Skin of body (tissue), 2 donors: Measurements from ENCODE around the gene TCEAL9. TPM values are rescaled to one million over a fixed set of nuclear protein-coding genes. Genes with fewer than 3 reads are reported as not detected.
A peak's percentile ranks its signal among the peaks of the same experiment; 100 is the strongest.
"Not testable (repeated sequence)": the region's sequence is repeated elsewhere in the genome, so short reads cannot be mapped to it uniquely, and the experiment has no call there.

Experiments used
- DNase-seq: peaks from one replicate; lab custom pipeline; 2025; lab: John Stamatoyannopoulos, UW
- total RNA-seq: library from RNA; depleted of rRNA; stranded (reverse); fragments of >200 nt; gene quantifications from one replicate; pipeline ENCODE4 v1.2.3, GENCODE V29; 2014

TCEAL9 gene
- 81.3 TPM for total RNA-seq

GRCh38 chrX:103356130-103356798, at the start of gene TCEAL9:
Gene TCEAL9, plus strand, starts transcription at chrX:103356506. Its CDS starts 1,179 bp downstream, at chrX:103357685.
- DNase-seq: peak; percentile 93

- DNase-seq: no peak
Observed at GRCh38 chrX:103309860-103310554, 46.3 kb upstream of the TCEAL9 start.

- no peak for DNase-seq
Observed at GRCh38 chrX:103310555-103311398, 45.5 kb upstream of the TCEAL9 start, which contains the start of gene BEX2. Gene BEX2, minus strand, starts transcription at chrX:103310990. Its CDS starts 1,014 bp downstream, at chrX:103309976.

- DNase-seq: no peak
Observed at GRCh38 chrX:103311399-103311780, 44.9 kb upstream of the TCEAL9 start.

GRCh38 chrX:103329991-103330390, 26.3 kb upstream of the TCEAL9 start, which contains the start of gene TCEAL7:
Gene TCEAL7, plus strand, starts transcription at chrX:103330239. Its CDS starts 1,165 bp downstream, at chrX:103331404.
- peak; percentile 46 for DNase-seq

GRCh38 chrX:103330681-103331288, 25.5 kb upstream of the TCEAL9 start:
- no peak for DNase-seq

- DNase-seq: no peak
Observed at GRCh38 chrX:103338663-103339062, 17.6 kb upstream of the TCEAL9 start.

GRCh38 chrX:103343105-103343504, 13.2 kb upstream of the TCEAL9 start:
- DNase-seq: peak; percentile 20

- no peak for DNase-seq
Observed at GRCh38 chrX:103344606-103345005, 11.7 kb upstream of the TCEAL9 start.

GRCh38 chrX:103347682-103348397, 8.5 kb upstream of the TCEAL9 start:
- no peak for DNase-seq

GRCh38 chrX:103356858-103357257, 552 bp downstream of the TCEAL9 start:
- DNase-seq: no peak

- DNase-seq: no peak
Observed at GRCh38 chrX:103357871-103358270, 1.6 kb downstream of the TCEAL9 start.

- DNase-seq: not testable (repeated sequence)
Observed at GRCh38 chrX:103359605-103360004, 3.3 kb downstream of the TCEAL9 start.

- no peak for DNase-seq
Observed at GRCh38 chrX:103360092-103360491, 3.8 kb downstream of the TCEAL9 start.

GRCh38 chrX:103360916-103361315, 4.6 kb downstream of the TCEAL9 start:
- no peak for DNase-seq

GRCh38 chrX:103361798-103362197, 5.5 kb downstream of the TCEAL9 start:
- no peak for DNase-seq

GRCh38 chrX:103362474-103362873, 6.2 kb downstream of the TCEAL9 start:
- DNase-seq: no peak

- DNase-seq: no peak
Observed at GRCh38 chrX:103363046-103363445, 6.7 kb downstream of the TCEAL9 start.

- DNase-seq: no peak
Observed at GRCh38 chrX:103367502-103367901, 11.2 kb downstream of the TCEAL9 start.

- no peak for DNase-seq
Observed at GRCh38 chrX:103369479-103369878, 13.2 kb downstream of the TCEAL9 start.

GRCh38 chrX:103372886-103373285, 16.6 kb downstream of the TCEAL9 start:
- DNase-seq: no peak
